Epithelial cell of esophagus (primary cell): ENCODE data around the gene APLP2.

Experiments
- DNase-seq: peaks from one replicate; pipeline ENCODE4 v3.0.0; 2010; ENCODE audit warnings: low read depth
- H3K4me3 ChIP-seq: 2 replicates; pipeline ENCODE4 v1.5.1; 2011; ENCODE audit warnings: mild to moderate bottlenecking, low read length, control low read depth
- CTCF ChIP-seq: IDR thresholded peaks from 2 replicates; pipeline ENCODE4 v1.5.1; 2011; ENCODE audit warnings: low read depth, mild to moderate bottlenecking, low read length, control low read depth, inconsistent platforms; ENCODE audit not compliant: insufficient read depth; ENCODE audit errors: missing control alignments

APLP2 gene

GRCh38 chr11:130074736-130075135, 5.0 kb downstream of the APLP2 start:
- no peak for TF ChIP-seq CTCF
- DNase-seq, result no peak
- H3K4me3 ChIP-seq, result no peak overlapping the region

DNA sequence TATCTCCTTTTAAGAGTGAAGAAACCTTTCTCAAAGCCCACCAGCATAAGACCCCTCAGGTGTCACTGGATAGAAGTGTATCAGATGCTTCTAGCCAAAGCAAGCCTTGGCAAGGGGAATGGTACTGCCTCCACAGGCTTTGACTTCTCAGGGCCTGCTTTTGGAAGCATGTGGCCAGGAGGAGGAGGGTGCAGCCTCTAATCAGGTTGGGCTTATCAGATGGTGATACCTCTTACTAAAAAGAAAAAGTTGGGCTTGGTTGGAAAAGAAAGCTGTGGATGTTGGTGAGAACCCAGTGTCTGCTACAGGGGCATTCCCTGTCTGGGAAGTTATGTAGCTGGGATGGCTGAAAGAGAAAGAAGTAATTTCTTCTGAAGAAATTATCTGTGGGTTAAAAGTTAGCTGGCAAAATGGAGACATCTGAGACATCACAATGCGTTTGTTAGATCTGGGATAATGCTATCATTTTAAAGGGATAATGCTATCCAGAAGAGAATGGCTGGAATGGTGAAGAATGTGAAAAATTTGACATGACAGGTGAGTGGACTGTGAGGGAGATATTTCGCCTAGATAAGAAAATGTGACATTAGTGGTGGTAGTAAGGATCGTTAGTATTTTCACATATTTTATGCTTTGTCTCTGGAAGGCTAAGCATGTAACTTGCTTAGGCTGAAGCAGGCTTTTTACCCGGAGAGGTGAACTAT, 7.2 kb downstream of the APLP2 start:
- no peak for DNase-seq
- H3K4me3 ChIP-seq, result no peak overlapping the region
- no peak for TF ChIP-seq CTCF

DNA sequence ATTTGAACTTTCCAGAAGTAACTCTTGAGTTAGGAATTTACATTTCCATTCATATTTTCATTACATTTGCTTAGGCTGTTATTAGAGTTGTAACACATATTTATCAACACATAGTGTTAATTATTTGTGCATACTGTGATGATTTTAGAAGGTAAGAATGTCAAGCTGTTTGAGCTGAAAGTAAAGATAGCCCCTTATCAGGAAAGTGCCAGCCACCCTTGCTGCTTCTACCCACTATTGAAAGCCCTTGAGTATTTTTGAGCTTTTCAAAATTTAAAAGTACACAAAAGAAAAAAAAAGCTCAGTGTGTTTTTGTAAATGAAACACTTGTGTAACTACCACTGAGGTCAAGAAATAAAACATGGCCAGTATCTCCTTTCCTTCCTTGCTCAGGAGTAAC, 8.0 kb downstream of the APLP2 start:
- no peak overlapping the region for H3K4me3 ChIP-seq
- no peak for DNase-seq
- no peak for TF ChIP-seq CTCF

GRCh38 chr11:130078080-130078479, 8.4 kb downstream of the APLP2 start:
- no peak for DNase-seq
- TF ChIP-seq CTCF, result no peak
- no peak overlapping the region for H3K4me3 ChIP-seq

DNA sequence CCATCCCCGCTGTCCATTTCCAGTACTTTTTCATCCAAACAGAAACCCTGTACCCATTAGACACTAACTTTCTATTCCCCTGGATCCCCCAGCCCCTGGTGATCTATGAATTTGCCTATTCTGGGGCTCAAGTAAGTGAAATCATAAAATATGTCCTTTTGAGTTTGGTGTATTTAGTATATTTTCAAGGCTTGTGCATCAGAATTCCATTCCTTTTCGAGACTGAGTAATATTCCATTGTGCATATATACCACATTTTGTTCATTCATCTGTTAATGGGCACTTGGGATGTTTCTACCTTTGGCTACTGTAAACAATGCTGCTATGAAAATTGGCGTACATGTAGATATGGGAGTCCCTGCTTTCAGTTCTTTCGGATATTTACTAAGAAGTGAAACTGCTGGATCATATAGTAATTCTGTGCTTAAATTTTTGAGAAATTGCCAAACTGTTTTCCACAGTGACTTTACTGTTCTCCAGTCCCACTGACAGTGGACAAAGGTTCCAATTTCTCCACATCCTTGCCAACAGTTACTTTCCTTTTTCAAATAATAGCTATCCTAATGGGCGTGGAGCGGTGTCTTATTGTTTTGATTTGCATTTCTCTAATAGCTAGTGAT, 16.1 kb downstream of the APLP2 start:
- no peak for DNase-seq

DNA sequence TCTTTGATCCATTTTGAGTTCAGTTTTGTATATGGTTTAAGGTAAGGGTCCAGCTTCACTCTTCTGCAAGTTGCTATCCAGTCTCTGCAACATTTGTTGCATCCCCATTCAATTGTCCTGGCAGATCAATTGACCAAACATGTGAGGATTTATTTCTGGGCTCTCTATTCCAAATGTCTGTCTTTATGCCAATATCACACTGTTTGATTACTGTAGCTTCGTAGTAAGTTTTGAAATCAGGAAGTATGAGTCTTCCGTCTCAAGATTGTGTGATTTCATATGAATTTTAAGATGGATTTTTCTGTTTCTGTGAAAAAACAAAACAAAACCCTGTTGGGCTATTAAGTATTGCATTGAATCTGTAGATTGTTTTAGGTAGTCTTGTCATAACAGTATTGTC, 17.0 kb downstream of the APLP2 start:
- no peak overlapping the region for H3K4me3 ChIP-seq
- no peak for DNase-seq
- no peak for TF ChIP-seq CTCF

More for the DNA sequence above, 16.1 kb downstream of the APLP2 start:
- TF ChIP-seq CTCF, result no peak
- H3K4me3 ChIP-seq, result no peak overlapping the region

DNA sequence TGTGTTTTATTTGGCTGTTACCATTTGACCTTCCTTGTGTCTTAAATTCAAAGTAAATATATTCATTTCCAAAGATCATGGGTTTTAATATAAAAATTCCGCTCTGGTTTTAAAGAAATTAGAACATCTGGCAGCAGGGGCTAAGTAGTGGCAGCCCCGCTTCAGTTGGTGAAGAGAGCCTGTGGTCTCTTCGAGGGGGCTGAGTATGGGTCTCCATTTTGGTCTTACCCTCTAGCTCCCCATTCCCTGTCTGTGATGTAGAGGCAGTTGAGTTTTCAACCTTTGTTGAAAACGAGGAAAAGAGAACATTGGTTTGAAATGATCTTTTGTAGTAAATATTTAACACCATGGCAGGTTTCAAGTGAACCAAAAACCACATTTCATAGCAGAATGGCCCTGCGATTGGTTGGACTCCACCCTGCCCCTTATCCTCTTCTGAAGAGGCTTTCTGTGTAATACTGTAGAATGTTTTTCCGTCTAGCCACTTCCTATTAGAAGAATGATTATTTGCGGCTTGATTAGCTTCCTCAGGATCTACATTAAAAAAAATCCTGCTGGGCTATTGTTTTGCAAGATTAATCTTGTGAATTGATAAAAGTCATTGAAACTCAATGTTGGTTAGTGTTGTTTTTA, 17.7 kb downstream of the APLP2 start:
- no peak for TF ChIP-seq CTCF
- no peak overlapping the region for H3K4me3 ChIP-seq
- DNase-seq, result no peak
